Esophagus mucosa (tissue), 1 donor: Measurements from ENCODE around the gene IRF4. TPM values are rescaled to one million over a fixed set of nuclear protein-coding genes. Genes with fewer than 3 reads are reported as not detected.
A peak's percentile ranks its signal among the peaks of the same experiment; 100 is the strongest.
"Not testable (repeated sequence)": the region's sequence is repeated elsewhere in the genome, so short reads cannot be mapped to it uniquely, and the experiment has no call there.

Experiments used
- ATAC-seq: fragments of 200-7000 bp; cut with Tn5 transposase; one replicate; pipeline ENCODE4 v1.9.1; 2020
- total RNA-seq: library from RNA; stranded (reverse); gene quantifications from one replicate; pipeline ENCODE4 v1.2.4, GENCODE V29; 2023
- donor health status: DM: yes; HTN: yes; CAD: no.

IRF4 gene
- total RNA-seq, 1 donor from 2014 or later = 1.1 TPM

DNA sequence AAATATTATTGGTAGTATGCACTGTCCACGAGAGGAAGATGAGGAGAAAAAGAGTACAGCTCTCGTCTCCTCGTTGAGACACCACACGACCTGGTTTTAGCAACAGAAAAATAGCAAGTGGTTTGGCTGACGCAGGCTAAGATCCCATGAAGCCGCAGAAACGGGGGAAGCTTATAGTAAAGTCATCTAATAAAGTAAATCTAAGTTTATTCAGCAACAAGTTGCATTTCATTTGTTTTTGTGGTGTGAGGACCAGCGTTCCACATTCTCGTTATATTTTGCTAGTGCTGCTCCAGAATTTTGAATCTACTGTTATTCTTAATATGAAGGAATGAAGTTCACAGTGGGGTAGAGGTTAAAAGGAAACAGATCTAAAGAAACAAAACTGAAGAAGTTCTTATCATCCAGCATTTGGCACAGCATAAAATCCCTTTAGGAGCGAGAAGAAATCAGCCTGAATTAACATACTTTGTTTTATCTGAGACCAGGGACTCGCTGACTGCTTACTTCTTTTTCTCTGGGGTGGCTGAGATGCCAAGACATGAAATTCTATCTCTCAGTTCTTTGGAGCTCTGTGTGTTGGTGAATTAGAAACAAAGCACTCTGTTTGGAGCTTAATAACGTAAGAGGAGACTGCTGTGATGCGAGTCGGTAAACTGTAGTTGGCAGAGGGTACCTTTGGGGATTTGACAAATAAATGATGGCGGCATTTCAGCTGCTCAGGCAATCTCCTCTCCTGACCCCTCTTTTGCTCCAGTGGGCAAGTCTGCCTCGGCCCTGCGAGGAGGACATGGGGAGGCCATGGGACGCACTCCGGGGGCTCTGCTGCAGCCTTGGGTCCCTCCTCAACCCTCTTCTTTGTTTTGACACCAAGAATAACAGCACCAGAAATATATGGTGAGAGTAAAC is 24.9 kb upstream of the IRF4 start:
- no peak for ATAC-seq

DNA sequence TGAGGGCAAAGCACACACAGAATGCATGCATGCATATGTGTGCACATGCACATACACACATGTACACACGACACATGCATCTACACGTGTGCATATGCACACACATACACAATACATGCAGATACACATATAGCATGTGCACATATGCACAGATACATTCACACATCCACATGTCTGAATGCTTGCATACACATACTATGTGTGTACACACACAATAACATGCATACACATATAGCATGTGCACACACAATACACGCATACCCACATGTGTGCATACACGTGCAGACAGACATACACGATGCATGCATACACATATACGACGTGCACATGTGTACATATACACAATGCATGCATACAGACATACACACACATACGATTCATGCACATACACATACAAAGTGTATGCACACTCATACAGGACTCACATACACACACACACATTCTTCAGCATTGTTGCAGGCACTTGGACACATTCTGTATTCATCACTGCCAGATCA is 24.2 kb upstream of the IRF4 start:
- ATAC-seq = no peak

DNA sequence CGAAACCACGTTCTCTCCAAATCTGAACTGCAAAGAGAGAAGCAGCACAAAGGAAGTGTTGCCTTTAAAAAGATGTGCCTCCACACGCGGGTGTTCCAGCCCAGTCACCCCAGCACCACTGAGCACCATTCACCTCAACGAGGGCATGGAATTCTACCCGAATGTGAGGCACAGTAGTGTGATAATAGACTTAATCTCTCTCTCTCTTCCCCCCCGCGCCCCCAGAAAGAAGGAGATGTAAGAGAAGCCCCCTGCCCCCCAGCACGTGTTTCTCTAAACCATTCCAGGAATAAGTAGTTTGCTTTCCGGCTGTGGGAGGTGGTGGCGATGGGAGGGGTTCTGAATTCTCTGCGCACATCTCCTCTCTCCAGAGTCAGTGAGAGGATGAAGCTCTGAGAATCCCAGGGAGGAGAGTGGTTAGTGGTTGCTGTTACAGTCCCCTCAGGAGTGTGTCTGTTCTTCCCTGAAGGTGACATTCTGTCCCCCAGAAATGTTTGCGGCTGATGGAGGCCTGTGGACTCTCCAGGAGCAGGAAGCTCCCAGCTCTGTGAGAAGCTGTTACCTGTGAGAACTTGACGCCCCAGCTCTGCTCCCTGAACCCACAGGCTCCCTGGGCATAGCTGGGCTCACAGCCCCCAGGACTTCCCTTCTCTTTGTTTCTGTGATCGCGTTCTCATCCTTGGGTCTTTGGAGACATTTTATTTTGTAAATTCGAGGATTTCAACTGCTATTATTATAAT is 23.5 kb upstream of the IRF4 start:
- no peak for ATAC-seq

GRCh38 chr6:369559-370431 is 21.8 kb upstream of the IRF4 start:
- no peak for ATAC-seq

- ATAC-seq = no peak
These were observed 21.0 kb upstream of the IRF4 start for GRCh38 chr6:370555-370954.

DNA sequence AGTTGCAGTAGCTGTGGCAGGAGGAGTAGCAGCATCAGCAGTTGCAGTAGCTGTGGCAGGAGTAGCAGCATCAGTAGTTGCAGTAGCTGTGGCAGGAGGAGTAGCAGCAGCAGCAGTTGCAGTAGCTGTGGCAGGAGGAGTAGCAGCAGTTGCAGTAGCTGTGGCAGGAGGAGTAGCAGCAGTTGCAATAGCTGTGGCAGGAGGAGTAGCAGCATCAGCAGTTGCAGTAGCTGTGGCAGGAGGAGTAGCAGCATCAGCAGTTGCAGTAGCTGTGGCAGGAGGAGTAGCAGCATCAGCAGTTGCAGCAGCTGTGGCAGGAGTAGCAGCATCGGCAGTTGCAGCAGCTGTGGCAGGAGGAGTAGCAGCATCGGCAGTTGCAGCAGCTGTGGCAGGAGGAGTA is 19.7 kb upstream of the IRF4 start:
- not testable (repeated sequence) for ATAC-seq

DNA sequence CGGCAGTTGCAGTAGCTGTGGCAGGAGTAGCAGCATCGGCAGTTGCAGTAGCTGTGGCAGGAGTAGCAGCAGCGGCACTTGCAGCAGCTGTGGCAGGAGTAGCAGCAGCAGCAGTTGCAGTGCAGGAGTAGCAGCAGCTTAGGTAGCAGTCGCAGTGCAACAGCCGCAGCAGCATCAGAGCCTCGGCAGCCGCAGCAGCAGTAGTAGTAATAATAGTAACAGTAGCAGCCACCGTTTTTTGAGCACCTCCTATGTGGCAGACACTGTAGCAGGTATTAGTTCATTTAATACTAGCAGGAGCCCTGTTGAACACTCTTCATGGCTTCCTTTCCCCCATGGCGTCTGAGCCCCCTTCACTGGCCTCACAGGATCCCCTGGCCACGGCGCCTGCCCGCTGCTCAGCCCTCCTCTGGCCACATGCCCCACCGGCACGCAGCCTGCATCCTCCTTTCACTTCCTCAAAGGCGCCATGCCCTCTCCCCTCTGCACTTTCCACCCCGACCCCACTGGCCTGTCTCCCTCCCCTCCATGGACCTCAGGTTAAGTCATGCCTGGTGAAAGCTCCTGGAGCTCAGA is 19.1 kb upstream of the IRF4 start:
- ATAC-seq = peak; percentile 22

DNA sequence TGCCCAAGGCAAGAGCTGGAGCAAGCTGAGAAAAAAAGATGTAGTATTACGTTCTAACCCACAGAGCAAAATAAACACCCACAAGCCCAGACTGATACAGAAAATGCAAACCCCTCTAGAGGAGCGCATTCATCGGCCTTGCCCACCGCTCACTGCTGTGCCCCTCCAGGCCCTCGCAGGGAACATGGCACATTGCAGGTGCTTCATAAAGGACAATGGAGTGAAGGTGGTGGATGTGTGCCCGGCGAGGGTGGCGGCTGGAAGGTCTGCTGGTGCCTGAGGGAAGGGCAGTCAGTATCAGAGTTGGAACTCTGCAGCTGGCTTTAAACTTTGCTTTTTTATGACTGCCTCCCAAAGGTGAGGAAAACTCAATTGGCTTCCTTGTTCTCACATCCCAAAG is 18.5 kb upstream of the IRF4 start:
- no peak for ATAC-seq

DNA sequence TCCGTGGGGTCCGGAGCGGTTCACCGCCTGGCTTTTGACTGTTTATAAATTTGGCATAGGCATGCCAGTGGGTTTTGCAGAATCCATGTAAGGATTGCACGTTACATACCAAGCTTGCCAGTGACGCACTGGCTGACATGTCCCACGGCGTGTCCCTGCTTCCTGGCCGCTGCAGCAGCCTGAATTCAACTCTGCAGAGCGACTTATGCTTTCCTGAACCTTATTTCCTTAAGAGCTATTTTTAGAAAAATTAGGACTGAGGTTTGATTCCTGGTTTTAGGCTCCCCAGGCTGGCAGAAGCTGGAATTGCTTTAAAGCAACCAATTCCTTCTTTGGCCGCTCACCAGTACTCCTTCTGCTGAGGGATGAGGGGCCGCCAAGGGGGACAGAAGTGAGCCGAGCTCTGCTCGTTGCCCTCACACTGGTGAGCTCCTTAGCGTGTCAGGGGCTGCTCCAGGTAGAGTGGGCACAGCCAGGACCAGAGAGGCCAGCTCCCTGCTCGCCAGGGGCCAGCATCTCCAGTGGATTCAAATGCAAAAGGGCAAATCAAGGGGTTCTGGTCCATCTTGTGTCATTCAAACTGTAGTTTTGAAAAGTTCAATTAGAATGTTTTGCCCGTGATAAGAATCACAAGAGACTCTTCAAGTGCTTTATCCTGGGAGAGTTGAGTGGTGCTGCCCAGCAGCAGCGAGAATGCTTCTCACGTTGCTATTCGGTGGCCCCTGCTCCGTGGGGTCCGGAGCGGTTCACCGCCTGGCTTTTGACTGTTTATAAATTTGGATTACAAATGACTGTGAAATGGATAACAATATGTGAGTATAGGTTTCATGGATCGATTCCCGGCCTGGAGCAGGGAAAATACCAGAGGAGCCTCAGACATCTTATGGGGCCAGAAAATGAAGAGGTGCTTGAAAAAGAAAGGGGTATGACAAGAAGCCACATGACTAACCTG is 17.5 kb upstream of the IRF4 start:
- no peak for ATAC-seq

DNA sequence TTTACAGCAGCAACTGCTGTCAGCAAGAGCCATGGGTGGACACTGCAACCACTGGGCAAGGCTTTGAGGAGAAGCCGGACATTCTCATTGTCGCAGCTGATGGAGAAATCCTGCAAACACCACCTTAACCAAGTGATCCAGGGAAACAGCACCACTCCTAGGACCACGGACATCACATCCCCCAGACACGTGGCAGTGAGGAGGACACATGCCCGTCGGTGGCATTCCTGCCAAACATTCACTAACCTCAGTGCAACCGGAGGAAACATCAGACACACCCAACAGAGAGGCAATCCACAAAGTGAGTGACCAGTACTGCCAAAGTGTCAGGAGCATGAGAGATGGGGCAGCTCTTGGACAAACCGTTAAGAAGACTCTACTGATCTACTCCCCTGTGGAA is 16.6 kb upstream of the IRF4 start:
- no peak for ATAC-seq

DNA sequence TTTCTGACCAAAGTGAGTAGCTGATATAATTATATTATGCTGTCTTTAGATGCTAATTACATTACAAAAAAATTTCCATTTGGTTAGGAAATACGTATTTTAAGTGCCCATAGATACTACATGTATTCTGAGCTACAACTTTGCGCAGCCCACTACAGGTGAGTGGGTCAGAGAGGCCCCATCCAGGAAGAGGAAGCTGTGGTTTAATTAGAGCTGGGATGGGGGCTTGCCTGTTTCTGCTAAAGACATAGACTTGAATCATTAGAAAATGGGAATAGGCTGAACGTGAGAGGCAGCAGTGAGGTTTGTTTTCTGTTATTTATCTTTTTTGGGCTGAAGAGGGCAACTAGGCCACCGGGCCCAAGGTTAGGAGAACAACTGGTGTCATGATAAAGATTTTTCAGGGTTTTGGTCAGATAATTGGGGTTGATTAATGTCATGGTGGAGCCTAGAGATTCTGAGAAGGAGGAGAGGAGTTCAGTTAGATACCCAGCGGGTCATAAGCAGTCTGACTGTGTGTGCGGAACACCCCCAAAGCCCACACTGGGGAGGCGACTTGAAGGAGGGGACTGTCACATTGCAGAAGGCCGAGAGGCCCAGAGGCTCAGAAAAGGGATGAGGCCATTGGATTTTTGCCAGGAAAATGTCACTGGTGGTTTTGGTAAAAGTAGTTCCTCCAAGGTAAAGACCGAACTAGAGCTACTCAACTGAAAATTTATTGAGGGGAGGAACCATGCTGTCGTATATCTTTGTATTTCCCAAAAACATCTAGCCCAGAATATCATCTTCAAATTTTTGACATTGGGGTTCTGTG is 14.5 kb upstream of the IRF4 start:
- no peak for ATAC-seq

GRCh38 chr6:377641-378020 is 13.9 kb upstream of the IRF4 start:
- not testable (repeated sequence) for ATAC-seq

- ATAC-seq = peak; percentile 11
These were observed 13.2 kb upstream of the IRF4 start for GRCh38 chr6:378090-378957.

GRCh38 chr6:378958-379409 is 12.6 kb upstream of the IRF4 start:
- peak; percentile 8 for ATAC-seq

- peak; percentile 57 for ATAC-seq
These were observed 12.0 kb upstream of the IRF4 start for GRCh38 chr6:379410-380181.

GRCh38 chr6:380234-381218 is 11.0 kb upstream of the IRF4 start:
- ATAC-seq = no peak
